GM18873 (cell line): Measurements from ENCODE around the gene ARHGAP26.
A peak's percentile ranks its signal among the peaks of the same experiment; 100 is the strongest.

Source experiments
- ATAC-seq: cut with Tn5 transposase; IDR thresholded peaks from one replicate; pipeline ENCODE4 v1.9.1; 2021; ENCODE audit warnings: mild to moderate bottlenecking, moderate library complexity, moderate number of reproducible peaks; ENCODE audit not compliant: unreplicated experiment, low FRiP score

The ARHGAP26 gene

GRCh38 chr5:143023411-143024096 lies 253.4 kb downstream of the ARHGAP26 start:
- peak; percentile 51 for ATAC-seq

- ATAC-seq, result no peak
Observed at GRCh38 chr5:143024228-143024920, 254.2 kb downstream of the ARHGAP26 start.

- ATAC-seq, result no peak
Observed at GRCh38 chr5:143025376-143025775, 255.2 kb downstream of the ARHGAP26 start.

GRCh38 chr5:143025971-143026370 lies 255.8 kb downstream of the ARHGAP26 start:
- ATAC-seq, result no peak

GRCh38 chr5:143026380-143026779 lies 256.2 kb downstream of the ARHGAP26 start:
- ATAC-seq, result no peak

GRCh38 chr5:143029293-143029692 lies 259.1 kb downstream of the ARHGAP26 start:
- no peak for ATAC-seq

GRCh38 chr5:143030349-143030748 lies 260.2 kb downstream of the ARHGAP26 start:
- no peak for ATAC-seq

- no peak for ATAC-seq
Observed at GRCh38 chr5:143031781-143032580, 261.8 kb downstream of the ARHGAP26 start.

GRCh38 chr5:143032581-143032836 lies 262.3 kb downstream of the ARHGAP26 start:
- no peak for ATAC-seq

GRCh38 chr5:143033535-143034250 lies 263.5 kb downstream of the ARHGAP26 start:
- ATAC-seq, result no peak

- no peak for ATAC-seq
Observed at GRCh38 chr5:143036146-143036927, 266.2 kb downstream of the ARHGAP26 start.

- ATAC-seq, result no peak
Observed at GRCh38 chr5:143037071-143037470, 266.9 kb downstream of the ARHGAP26 start.

- no peak for ATAC-seq
Observed at GRCh38 chr5:143037708-143038107, 267.5 kb downstream of the ARHGAP26 start.

- ATAC-seq, result no peak
Observed at GRCh38 chr5:143040622-143041021, 270.4 kb downstream of the ARHGAP26 start.

GRCh38 chr5:143041461-143041860 lies 271.3 kb downstream of the ARHGAP26 start:
- no peak for ATAC-seq

- ATAC-seq, result no peak
Observed at GRCh38 chr5:143041972-143042770, 272.0 kb downstream of the ARHGAP26 start.

- ATAC-seq, result no peak
Observed at GRCh38 chr5:143044265-143044664, 274.1 kb downstream of the ARHGAP26 start.

GRCh38 chr5:143045062-143045461 lies 274.9 kb downstream of the ARHGAP26 start:
- ATAC-seq, result no peak

- no peak for ATAC-seq
Observed at GRCh38 chr5:143046314-143046713, 276.1 kb downstream of the ARHGAP26 start.
